HG02763 (cell line): ENCODE measurements around the gene CHKB.
A peak's percentile ranks its signal among the peaks of the same experiment; 100 is the strongest.

Experiments used
- ATAC-seq: cut with Tn5 transposase; IDR thresholded peaks from one replicate; pipeline ENCODE4 v1.9.1; 2021; ENCODE audit warnings: mild to moderate bottlenecking, moderate library complexity; ENCODE audit not compliant: unreplicated experiment

The CHKB gene

DNA sequence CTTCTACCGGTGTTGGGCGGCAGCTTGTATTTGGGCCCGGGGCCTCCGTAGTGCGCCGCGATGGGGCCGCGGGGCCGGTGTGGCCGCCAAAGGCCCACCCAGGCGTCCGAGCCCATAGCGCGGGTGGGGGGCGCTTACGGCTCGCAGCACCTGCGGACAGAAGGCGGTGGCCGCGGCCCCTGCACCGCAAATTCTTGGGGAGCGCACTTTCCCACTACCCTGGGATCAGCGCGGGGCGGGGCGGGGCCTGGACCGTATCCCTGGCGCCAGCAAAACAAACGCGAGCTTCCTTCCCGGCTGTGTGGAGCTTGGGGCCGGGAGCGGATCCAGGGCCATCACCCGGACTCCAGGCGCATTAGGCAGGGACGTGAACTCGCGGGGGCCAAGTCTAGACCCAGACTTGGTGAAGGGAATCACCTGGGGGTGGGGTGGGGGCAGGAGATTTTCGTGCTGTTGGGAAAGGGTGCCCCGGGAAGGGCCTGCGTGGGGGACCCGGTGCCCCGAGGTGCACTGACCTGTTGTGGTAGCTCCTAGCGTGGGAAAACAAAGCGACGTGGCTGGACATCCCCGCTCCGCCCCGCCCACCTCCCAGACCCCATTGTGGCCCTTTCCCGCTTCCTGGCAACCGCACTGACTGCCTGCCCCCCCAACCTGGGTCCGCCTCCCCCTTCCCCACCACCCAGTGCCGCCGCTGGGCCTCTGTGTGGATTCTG lies 50.5 kb downstream of the CHKB start:
- ATAC-seq: peak; percentile 4

DNA sequence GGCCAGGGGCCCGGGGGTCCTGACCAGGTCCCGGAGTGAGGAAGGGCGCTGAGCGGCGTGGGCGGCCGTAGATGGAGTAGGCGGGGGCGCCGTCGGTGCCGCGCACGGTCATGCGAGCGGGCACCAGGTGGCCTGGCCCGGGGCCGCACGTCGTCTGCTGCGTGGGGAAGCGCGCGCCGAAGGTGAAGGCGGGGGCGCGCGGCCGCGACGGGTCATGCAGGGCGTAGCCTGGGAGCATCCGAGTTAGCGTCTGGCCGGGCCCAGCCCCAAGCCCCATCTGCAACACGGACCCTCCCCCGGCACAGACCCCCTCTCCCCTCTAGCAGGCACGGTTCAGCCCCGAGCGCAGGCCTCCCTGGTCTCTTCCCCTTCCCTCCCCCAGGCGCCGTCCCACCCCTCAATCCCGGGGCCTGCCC lies 51.1 kb downstream of the CHKB start:
- ATAC-seq: peak; percentile 36

DNA sequence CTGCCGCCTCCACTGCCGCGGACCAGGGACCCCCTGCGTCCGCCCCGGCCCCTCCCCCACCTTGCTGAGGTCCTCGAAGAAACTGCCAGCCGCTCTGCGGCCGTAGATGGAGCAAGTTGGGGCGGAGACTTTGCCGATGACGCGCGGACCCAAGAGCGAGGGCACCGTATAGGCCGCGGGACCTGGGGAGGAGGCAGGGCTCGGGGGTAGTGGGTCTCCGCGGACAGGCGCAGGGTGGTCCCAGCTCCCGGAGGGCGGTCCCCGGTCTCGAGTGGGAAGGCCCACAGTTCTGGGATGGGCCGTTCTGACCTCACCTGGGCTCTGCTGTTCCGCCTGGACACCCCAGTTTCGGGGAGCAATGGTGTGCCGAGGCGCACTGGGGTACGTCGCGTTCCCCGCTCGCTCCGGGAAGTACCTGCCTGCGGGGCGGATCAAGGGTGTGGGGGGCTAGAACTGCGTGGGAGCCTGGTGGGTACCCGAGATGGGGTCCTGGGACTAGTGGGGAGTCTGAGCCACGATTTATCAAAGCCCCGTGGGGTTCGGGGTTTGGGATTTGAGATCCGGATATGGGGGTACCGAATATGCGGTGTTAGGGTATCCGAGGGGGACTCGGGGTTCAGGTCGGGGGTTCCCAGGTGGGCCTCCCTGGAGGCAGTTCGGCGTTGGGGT lies 51.6 kb downstream of the CHKB start:
- ATAC-seq: no peak

DNA sequence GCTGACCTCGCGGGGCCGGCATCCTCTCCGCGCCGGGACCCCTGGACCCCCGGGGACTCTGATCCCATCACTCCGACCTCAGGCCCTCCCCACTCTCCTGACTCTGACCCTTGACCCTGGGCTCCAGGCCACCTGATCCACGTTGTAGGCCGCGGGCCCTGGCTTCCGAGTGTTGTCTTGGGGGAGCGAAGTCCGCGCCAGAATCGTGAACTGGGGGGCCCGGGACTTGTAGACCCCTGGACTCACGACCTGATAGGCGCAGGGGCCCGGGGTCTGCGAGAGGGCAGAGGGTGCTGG lies 52.1 kb downstream of the CHKB start:
- no peak for ATAC-seq

DNA sequence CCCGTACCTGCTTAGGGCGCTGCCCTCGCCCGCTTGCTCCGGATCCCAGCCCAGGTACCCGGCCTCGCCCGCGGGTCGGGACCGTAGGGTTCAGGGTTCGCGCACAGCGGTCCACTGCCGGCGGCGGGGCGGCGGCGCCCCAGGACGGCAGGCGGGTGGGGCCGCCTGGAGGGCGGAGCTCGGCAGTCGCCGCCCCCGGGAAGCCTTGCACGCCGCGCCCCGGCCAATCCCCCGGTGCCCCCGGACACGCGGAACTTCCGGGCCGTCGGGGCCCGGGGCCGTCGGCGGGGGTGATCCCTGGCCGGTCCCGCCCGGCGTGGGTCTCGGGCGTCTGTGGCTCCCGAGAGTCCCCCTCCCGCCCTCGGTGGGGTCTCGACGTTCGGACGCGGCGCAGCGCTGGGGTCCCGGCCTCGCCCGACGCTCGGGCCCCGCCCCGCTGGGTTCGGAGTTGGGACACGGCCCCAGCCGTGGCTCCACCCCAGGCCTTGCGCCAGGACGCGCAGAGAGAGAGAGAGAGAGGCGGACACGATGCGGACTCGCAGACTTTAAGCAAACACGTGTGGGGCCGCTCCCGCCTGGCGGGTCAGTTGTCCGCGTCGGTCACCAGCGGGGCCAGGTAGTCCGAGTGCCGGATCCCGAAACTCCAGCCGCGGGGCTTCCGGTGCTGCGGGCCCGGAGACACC lies 52.6 kb downstream of the CHKB start, which contains the start of gene TYMP:
Gene TYMP, minus strand, starts transcription at position 116 of the 683 bp plus-strand sequence. CDS start 303 bp downstream, outside the sequence.
- peak; percentile 18 for ATAC-seq

DNA sequence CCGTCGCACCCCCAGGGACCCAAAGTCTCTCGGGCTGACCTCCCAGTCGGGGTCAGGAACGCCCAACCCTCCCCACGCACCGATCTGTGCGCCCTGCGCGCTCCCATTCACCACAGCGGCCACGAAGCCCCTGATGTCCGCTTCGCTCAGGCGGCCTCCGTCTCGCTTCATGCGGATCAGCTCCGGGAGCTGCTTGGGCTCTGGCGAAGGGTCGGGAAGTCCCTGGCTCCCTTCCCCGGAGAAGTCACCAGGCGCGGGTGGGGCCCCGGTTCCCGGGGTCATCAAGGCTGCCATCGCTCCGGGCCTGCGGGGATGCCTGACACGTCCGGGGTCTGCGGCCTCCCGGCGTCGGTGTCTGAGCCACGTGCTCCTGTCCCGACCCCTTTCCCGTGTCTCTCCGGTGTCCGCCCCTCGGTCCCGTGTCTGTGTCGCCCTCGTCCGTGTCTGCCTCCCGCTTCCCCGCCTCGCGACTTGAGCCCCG lies 53.2 kb downstream of the CHKB start:
- ATAC-seq: no peak
